Measurements from ENCODE around the gene FLOT2.
"Not testable (repeated sequence)": the region's sequence is repeated elsewhere in the genome, so short reads cannot be mapped to it uniquely, and the experiment has no call there.

Gene FLOT2

DNA sequence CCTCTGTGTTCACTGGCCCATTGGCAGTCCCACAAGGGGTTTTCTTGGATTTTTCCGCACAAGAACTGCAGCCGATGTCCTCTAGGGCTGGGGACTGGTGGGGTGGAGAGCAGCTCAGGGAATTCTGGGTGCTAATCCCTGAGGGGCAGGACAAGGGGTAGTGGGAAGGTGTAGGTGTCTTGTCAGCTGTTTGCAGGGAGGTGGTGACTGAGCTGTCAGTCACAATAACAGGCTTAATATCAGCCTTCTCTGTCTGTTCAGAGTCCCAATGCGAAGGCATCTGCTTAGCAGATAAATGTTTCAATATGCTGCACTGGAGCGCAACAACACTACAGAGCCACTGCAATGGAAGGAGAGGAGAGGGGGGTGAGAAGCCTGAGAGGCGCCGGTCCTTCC lies 15.4 kb upstream of the FLOT2 start:
- DNase-seq = no peak

DNA sequence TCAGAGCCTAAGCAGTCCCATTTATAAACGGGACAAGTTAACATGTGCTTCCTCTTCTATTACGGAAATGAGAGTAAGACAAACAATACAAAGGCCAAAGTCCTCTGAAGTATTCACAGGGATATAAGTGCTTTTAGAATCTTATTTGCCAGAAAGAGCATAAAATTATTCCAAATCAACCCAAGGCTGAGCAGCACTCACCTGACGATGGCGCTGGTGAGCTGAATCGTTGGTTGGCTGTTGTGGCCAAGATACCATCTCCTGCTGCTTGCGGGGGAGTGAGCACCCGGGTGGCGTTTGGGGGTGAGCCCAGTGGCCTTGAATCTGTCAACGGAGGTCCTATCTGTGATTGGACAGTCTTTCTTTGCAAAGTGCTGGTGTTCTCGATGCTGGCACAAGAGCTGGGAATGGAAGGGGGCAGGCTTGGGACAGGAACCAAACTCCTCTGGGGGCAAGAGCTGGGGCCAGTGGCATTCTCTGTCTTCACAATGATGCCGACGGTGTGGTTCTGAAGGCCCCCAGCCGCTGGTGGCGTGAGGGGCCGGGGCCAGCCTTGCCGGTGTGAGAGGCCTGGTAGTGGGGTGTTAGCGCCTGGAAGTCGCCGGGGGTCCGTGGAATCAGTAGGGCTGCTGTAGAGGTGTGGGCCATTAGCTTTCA lies 14.9 kb upstream of the FLOT2 start:
- DNase-seq = no peak

- DNase-seq = no peak
Measured at GRCh38 chr17:28911411-28912045, 14.0 kb upstream of the FLOT2 start.

DNA sequence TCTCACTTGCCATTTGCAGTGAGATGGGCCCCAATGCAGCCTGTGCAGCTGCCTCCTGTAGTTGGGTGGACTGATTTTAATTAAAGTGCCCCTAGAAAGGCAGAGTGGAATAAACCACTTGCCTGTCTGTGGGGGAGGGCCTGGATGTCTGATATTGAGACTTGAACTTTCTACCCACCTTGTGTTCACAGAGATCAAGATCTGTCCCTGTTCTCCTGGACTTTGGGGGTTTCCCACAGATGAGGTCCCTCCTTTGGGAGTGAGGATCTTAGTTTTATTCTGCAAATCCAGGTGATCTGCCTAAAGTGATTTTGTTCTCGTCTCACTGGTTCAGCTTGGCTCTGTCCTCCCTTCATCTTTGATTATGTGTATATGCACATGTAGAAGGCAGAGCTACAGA lies 13.0 kb upstream of the FLOT2 start:
- no peak for DNase-seq

GRCh38 chr17:28908640-28909167 lies 11.2 kb upstream of the FLOT2 start:
- DNase-seq = peak; percentile 65

DNA sequence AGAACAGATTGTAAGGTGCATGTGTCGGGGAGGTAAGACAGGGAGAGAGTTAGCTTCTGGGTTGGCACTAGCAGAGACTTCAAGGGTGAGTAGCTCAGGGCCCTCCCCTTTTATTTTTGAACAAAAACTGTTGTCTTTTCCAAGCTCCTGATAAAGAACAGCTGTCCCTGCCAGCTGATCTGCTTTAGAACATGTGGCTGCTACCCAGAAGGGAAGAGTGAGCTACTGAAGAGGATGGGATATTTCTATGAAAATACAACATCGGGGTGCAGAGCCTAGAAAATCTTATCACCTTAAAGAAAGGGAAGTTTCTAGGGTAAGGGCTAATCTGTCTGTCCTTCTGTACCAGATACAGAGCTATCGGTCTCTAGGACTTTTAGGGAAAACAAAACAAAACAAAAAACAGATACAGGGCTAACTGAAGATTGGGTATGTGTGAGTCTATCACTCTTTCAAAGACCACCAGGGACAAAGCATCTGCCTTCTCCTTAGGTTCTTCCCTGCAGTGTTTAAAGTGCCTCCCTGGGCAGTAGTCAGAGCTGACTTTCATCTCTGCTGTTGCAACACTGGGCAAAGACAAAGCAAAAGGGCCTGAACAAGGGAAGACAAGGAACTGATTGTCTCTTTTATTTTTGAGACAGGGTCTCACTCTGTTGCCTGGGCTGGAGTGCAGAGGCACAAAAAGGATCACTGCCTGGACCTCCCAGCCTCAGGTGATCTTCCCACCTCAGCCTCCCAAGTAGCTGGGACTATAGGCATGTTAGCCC lies 10.4 kb upstream of the FLOT2 start:
- DNase-seq = no peak

- DNase-seq = no peak
Measured at GRCh38 chr17:28906706-28907438, 9.3 kb upstream of the FLOT2 start.

- DNase-seq = no peak
Measured at GRCh38 chr17:28906276-28906675, 8.7 kb upstream of the FLOT2 start.

DNA sequence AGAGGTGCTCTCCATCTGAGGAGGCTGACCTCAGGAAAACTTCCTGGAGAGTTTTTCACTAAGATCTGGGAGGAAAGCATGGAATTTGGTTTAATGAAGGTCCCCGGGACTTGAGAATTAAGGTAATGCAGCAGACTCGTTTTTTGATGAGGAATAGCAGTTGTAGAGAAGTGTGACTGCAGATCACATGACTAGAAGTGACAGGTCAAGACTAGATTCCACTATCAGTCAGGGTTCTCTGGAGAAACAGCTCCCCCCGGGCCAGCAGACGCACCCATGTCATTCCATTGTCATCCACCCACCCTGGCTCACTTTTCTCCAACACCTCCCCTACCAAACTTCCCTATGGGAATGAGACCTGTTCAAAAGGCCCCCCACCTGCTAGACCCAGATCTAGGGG lies 7.3 kb upstream of the FLOT2 start:
- DNase-seq = no peak

DNA sequence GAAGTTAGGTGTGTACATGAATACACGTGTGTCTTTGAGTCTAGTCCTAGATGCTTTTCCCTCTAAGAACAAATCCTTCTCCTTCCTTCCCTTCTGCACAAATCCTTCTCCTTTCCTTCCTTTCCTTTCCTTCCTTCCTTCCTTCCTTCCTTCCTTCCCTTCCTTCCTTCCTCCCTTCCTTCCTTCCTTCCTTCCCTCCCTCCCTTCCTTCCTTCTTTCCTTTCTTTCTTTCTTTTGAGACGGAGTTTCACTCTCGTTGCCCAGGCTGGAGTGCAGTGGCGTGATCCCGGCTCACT lies 6.0 kb upstream of the FLOT2 start:
- DNase-seq = not testable (repeated sequence)

- peak; percentile 90 for DNase-seq
Measured at GRCh38 chr17:28902819-28903545, 5.4 kb upstream of the FLOT2 start, which contains the start of gene DHRS13. TSS of gene DHRS13 (minus strand) at chr17:28903079. CDS start at chr17:28902944, 135 bp downstream.

DNA sequence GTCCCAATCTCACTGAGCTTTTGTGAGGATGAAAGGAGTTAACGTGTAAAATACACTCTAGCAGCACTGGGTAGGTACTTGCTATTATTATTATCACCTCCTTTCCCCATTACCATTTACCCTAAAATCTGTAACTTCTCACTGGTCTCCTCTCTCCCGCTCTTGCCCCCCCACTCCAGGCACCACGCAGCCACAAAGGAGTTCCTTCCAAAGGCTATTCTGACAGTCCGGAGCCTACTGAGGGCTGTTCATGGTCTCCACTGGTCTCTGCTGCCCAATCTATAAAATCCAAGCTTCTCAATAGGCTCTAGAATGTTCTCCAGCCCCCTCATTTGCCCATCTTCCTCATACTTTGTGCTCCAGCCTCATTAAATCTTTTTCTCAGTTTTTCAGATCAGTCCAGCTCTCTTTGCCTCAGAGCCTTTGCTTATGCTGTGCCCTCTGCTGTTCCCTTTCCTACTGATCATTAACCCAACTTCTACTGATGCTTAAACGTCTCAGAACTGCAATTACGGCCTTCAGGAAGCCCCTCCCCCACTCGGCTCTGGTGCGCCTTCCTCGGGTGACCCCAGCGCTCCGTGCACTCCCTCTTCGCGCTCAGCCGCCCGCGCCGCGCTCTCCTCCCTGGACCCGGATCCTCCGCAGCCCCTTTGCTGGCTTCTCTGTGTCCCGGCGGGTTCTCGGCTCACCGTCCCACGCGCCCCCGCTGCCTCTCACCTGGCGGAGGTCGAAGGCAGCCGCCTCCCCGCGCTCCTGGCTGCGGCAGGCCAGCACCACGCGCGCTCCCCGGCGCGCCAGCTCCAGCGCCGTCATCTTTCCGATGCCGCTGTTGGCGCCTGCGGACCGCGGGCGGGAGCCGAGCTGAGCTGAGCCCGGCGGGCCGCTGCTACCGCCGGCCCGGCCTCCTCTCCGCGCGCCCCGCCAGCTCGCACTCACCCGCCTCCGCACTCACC lies 4.6 kb upstream of the FLOT2 start:
- no peak for DNase-seq

GRCh38 chr17:28900986-28901726 lies 3.6 kb upstream of the FLOT2 start:
- no peak for DNase-seq

- DNase-seq = no peak
Measured at GRCh38 chr17:28899212-28899815, 1.8 kb upstream of the FLOT2 start.

- no peak for DNase-seq
Measured at GRCh38 chr17:28898527-28898955, 1.0 kb upstream of the FLOT2 start.

GRCh38 chr17:28897769-28898526 lies 415 bp upstream of the FLOT2 start:
- DNase-seq = peak; percentile 47

- no peak for DNase-seq
Measured at GRCh38 chr17:28896491-28896883, 1.0 kb downstream of the FLOT2 start.

DNA sequence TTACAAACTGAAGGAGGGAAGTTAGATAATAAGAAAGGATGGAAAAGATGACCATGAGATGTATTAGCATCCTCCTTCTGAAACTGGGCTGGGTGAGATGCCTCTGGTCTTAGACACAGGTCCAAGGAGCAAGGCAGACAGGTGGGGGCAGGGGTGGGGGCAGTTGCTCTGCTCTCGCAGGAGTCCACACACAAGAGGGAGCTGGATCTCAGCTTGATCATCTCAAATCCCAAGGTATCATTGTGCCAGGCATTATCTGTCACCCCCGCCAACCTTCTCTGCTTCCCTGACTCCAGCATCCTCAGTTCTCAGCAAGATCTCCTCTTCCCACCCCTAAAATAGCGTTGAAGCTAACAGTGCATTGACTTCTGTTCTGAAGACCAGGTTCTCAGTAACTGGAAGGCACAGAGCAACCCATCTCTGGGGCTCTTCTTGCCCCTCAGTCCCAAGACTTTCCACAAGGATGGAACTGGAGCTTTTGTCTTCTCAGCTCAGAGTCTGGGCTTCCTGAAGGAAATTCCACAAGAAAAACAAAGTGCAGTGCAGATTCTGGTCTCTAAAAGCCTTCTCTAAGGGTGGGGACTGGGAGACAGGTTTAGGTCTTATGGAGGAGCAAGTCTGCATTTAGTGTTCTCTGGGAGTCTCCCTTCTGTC lies 1.6 kb downstream of the FLOT2 start:
- DNase-seq = no peak

All from femur (tissue), 1 donor.